T-cell (primary cell): ENCODE data around the gene PPP2R3B. TPM values are rescaled to one million over a fixed set of nuclear protein-coding genes. Genes with fewer than 3 reads are reported as not detected.
"Not testable (repeated sequence)": the region's sequence is repeated elsewhere in the genome, so short reads cannot be mapped to it uniquely, and the experiment has no call there.

Source experiments
- ATAC-seq, 4 experiments: fragments of 200-7000 bp in 3 of 4; fragments of 150-1000 bp in 1 of 4; cut with Tn5 transposase; replicated peaks in 1 of 4; 1 replicate in 3 of 4; 2 replicates in 1 of 4; pipeline ENCODE4 v1.10.0; 2021; ENCODE audit warnings: moderate library complexity in 3 of 4, mild to moderate bottlenecking in 2 of 4, moderate number of reproducible peaks in 1 of 4
- CTCF ChIA-PET, 2 donors: fragments of 300-600 bp; sonication (Branson Sonifier 250); formaldehyde crosslinking; loops; one replicate each; lab custom pipeline; 2022; ENCODE audit warnings: antibody characterized with exemption in 2 of 2; lab: Charles Lee
- POLR2A ChIA-PET, 2 donors: fragments of 300-600 bp; sonication (Branson Sonifier 250); formaldehyde crosslinking; loops; one replicate each; lab custom pipeline; 2022; ENCODE audit warnings: antibody characterized with exemption in 2 of 2; lab: Charles Lee
- DNase-seq, 35 experiments: peaks; one replicate each; pipeline versions ENCODE4 v3.0.0 to v3.0.0-alpha.2; 2013 to 2023
- H3K27ac ChIP-seq: one replicate; pipeline ENCODE4 v1.5.1; 2013; ENCODE audit warnings: low read length
- H3K27me3 ChIP-seq, 2 experiments: replicated peaks in 1 of 2; 1 replicate in 1 of 2; 2 replicates in 1 of 2; pipeline versions ENCODE4 v1.6.1 to v1.7.0; 2013; ENCODE audit warnings: low read length in 1 of 2, mixed read lengths in 1 of 2; ENCODE audit not compliant: control insufficient read depth in 2 of 2, insufficient read depth in 2 of 2; ENCODE audit errors: extremely low read depth in 1 of 2
- H3K36me3 ChIP-seq, 2 donors: 1 replicate in 1 of 2; 2 replicates in 1 of 2; pipeline versions ENCODE4 v1.6.1 to v1.7.0; 2013; ENCODE audit warnings: low read length in 1 of 2; ENCODE audit not compliant: control insufficient read depth in 2 of 2, insufficient read depth in 1 of 2; ENCODE audit errors: extremely low read depth in 1 of 2
- H3K4me1 ChIP-seq, 2 experiments: 1 replicate in 1 of 2; 2 replicates in 1 of 2; pipeline versions ENCODE4 v1.6.1 to v1.7.0; 2013; ENCODE audit warnings: low read length in 2 of 2, mixed read lengths in 1 of 2; ENCODE audit not compliant: insufficient read depth in 2 of 2, control insufficient read depth in 1 of 2; ENCODE audit errors: extremely low read depth in 1 of 2
- H3K4me3 ChIP-seq, 2 donors: 1 replicate in 1 of 2; 2 replicates in 1 of 2; pipeline versions ENCODE4 v1.5.1 to v1.7.0; 2013; ENCODE audit warnings: mild to moderate bottlenecking in 2 of 2, low read length in 1 of 2, moderate library complexity in 1 of 2; ENCODE audit not compliant: control insufficient read depth in 1 of 2; ENCODE audit errors: extremely low read depth in 1 of 2
- H3K9me3 ChIP-seq: 2 replicates; pipeline ENCODE4 v1.7.0; 2013
- H3K27ac Mint-ChIP-seq, 2 donors: one replicate each; pipeline ENCODE4 v1.8.0; 2020 to 2021; ENCODE audit warnings: mild to moderate bottlenecking in 2 of 2, mixed read lengths in 2 of 2
- H3K27me3 Mint-ChIP-seq, 2 donors: one replicate each; pipeline ENCODE4 v1.8.0; 2021 to 2022; ENCODE audit warnings: mixed read lengths in 2 of 2
- H3K36me3 Mint-ChIP-seq: one replicate; pipeline ENCODE4 v1.8.0; 2021; ENCODE audit warnings: mixed read lengths
- H3K4me1 Mint-ChIP-seq, 3 donors: one replicate each; pipeline ENCODE4 v1.8.0; 2020 to 2022; ENCODE audit warnings: mixed read lengths in 3 of 3, mild to moderate bottlenecking in 1 of 3
- H3K4me3 Mint-ChIP-seq, 3 donors: one replicate each; pipeline ENCODE4 v1.8.0; 2020 to 2022; ENCODE audit warnings: mild to moderate bottlenecking in 3 of 3, mixed read lengths in 3 of 3, moderate library complexity in 3 of 3
- H3K9me3 Mint-ChIP-seq, 3 donors: one replicate each; pipeline ENCODE4 v1.8.0; 2020 to 2022; ENCODE audit warnings: mixed read lengths in 3 of 3
- WGBS: methylation state at CpG from one replicate; pipeline ENCODE4 v1.1.5; 2013; ENCODE audit warnings: missing lambda C conversion rate; ENCODE audit not compliant: insufficient coverage; 5-methylcytosine and 5-hydroxymethylcytosine counted together
- total RNA-seq, 35 experiments: library from RNA in 6 of 35; stranded (reverse) in 6 of 35; fragments of 120-200 nt in 1 of 35; gene quantifications; one replicate each; pipeline versions ENCODE4 v1.2.1 to v1.2.4 and lab custom pipeline; 2013 to 2026

Gene PPP2R3B
- total RNA-seq, 5 donors from 2014 or later (not counting 1 experiment from before 2014, with no cell fraction given): 30.5 to 56.5 (median 46.6) TPM

DNA sequence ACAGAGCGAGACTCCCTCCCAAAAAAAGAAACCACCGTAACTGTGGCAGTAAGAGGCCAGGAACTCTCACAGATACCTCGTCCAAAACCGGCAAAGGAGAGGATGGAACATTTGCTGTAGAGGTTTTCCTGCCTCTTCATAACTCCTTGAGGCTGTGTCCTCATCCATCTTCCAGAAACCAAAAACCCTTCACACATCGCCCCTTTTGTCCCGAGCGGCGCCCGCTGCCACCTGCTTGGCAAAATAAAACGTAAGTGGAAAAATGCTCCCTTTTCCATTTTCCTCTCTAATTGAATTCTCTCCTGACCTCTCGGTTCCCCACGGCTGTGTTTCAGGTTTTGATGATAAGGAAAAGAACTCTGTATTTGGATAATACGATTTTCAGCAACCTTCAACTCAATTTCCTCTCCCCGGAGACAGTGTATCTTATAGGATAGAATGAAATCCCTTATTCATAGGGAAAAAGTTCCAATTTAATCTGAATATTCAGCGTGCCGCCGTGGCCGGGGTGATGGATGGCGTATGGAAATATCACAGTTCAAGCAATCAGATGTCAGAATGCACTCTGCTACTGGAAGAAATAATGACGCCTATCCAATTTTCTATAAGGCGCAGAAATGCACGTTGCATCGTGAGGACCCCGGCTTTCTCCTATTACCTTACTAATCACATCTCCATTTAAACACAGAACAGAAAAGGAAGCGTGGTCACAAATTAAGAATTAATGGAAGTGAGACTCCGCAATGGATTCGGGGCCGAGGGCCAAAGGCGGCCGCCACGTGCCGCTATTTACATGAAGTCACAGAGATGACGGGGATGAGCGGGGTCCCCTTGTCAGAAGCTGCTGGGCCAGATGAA lies 5.2 kb upstream of the PPP2R3B start:
- peaks cover 6 to 12% (median 8%) of the 10 kb centered on the region in 3 donors for H3K4me1 Mint-ChIP-seq
- H3K4me3 Mint-ChIP-seq: no peak overlapping the region
- Histone ChIP-seq H3K27me3 (no peaks in the 10 kb centered on the region), H3K9me3 (no peaks in the 10 kb centered on the region), H3K36me3 (no peaks in the 10 kb centered on the region), H3K4me1 (peaks cover 0 to 6% of the 10 kb centered on the region in 2 experiments), H3K27ac (no peak overlapping the region), H3K4me3 (no peak overlapping the region)
- no peaks in the 10 kb centered on the region for H3K27me3 Mint-ChIP-seq
- H3K36me3 Mint-ChIP-seq: no peaks in the 10 kb centered on the region
- H3K27ac Mint-ChIP-seq: no peak overlapping the region
- ChIA-PET POLR2A (no interaction called here), CTCF (no interaction called here)
- WGBS: 95% methylated on average over 10 of the region's 34 CpGs
- ATAC-seq: no peak
- DNase-seq: no peak
- no peaks in the 10 kb centered on the region for H3K9me3 Mint-ChIP-seq

DNA sequence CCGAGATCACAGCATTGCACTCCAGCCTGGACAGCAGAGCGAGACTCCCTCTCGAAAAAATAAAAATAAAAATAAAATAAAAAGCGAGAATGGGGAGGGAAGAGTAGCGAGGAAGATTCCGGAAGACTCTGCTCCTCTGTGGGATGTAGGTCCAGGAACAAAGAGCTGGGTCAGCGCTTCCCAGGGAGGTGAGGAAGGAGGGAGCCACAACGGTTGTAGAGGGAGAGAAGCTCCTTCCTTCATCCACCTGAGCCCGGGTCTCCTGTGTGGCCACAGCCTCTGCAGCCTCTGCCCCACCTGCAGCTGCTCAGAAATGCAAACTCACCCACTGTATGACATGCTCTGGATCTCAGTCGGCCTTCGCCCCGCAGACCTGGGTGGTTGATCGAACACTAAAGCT lies 3.8 kb upstream of the PPP2R3B start:
- ChIA-PET POLR2A (no interaction called here), CTCF (no interaction called here)
- WGBS: 97% methylated on average over 5 of the region's 13 CpGs
- no peaks in the 10 kb centered on the region for H3K9me3 ChIP-seq
- Mint-ChIP-seq H3K9me3 (no peaks in the 10 kb centered on the region), H3K27me3 (peaks cover 0 to 1% of the 10 kb centered on the region in 2 donors), H3K4me3 (no peak overlapping the region), H3K4me1 (peaks cover 8 to 13% (median 8%) of the 10 kb centered on the region in 3 donors), H3K36me3 (no peaks in the 10 kb centered on the region), H3K27ac (no peak overlapping the region)
- DNase-seq: no peak
- H3K27me3 ChIP-seq: no peaks in the 10 kb centered on the region
- no peak for ATAC-seq
- no peak overlapping the region for H3K27ac ChIP-seq
- peaks cover 2 to 14% of the 10 kb centered on the region in 2 experiments for H3K4me1 ChIP-seq
- no peak overlapping the region for H3K4me3 ChIP-seq
- H3K36me3 ChIP-seq: no peaks in the 10 kb centered on the region

DNA sequence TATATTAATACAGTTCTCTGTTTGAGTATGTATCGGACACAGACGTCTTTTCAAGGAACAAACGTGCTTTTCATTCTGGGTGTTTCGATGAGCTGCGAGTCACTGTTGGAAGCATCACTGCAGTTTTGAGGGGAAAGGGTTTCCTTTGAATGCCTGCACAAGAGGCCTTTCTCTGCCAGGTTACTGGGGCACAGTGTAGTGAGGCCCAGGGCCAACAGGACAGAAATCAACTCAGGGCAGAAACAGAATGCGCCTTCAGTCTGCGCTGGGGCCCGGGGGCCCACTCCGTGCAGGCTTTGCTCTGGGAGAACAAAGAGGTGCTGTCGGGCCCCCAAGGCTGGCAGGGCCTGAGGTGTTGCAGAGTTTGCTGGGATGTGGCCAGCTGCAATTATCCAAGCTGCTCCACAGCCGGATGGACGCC lies 2.3 kb upstream of the PPP2R3B start:
- Histone ChIP-seq H3K36me3 (no peaks in the 10 kb centered on the region), H3K9me3 (no peaks in the 10 kb centered on the region), H3K27me3 (no peaks in the 10 kb centered on the region), H3K4me1 (peaks cover 2 to 14% of the 10 kb centered on the region in 2 experiments), H3K27ac (no peak overlapping the region), H3K4me3 (no peak overlapping the region)
- POLR2A ChIA-PET: no interaction called here
- 94% methylated on average over 11 of the region's 12 CpGs for WGBS
- CTCF ChIA-PET: no interaction called here
- H3K27ac Mint-ChIP-seq: peak overlapping the region in 1 of 2 donors; percentile 76
- peaks cover 0 to 1% of the 10 kb centered on the region in 2 donors for H3K27me3 Mint-ChIP-seq
- no peaks in the 10 kb centered on the region for H3K9me3 Mint-ChIP-seq
- no peaks in the 10 kb centered on the region for H3K36me3 Mint-ChIP-seq
- no peak for ATAC-seq
- peaks cover 8 to 13% (median 8%) of the 10 kb centered on the region in 3 donors for H3K4me1 Mint-ChIP-seq
- no peak for DNase-seq
- no peak overlapping the region for H3K4me3 Mint-ChIP-seq

DNA sequence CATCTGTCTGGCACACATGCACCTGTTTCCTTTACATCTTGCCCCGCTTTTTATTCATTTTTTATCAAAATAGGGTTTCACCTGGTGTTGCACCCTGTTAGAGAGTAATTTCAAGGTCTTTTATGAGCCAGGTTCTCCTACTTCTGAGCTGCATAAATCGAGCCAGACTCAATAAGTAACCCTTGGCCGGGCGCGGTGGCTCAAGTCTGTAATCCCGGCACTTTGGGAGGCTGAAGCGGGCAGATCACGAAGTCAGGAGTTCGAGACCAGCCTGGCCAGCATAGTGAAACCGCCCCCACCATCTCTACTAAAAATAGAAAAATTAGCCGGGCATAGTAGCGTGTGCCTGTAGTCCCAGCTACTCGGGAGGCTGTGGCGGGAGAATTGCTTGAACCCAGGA lies 1.0 kb upstream of the PPP2R3B start:
- no peaks in the 10 kb centered on the region for H3K9me3 ChIP-seq
- WGBS: 83% methylated on average over 7 of the region's 14 CpGs
- DNase-seq (no peak), ATAC-seq (no peak)
- peaks cover 0 to 1% of the 10 kb centered on the region in 2 donors for H3K27me3 Mint-ChIP-seq
- POLR2A ChIA-PET: no interaction called here
- peak overlapping the region; percentile 95 to 98 for H3K27ac Mint-ChIP-seq
- no peaks in the 10 kb centered on the region for H3K27me3 ChIP-seq
- H3K4me3 Mint-ChIP-seq: peak overlapping the region; percentile 87 to 89 (median 88)
- no peaks in the 10 kb centered on the region for H3K36me3 ChIP-seq
- H3K9me3 Mint-ChIP-seq: no peaks in the 10 kb centered on the region
- peaks cover 8 to 13% (median 8%) of the 10 kb centered on the region in 3 donors for H3K4me1 Mint-ChIP-seq
- peaks cover 2 to 14% of the 10 kb centered on the region in 2 experiments for H3K4me1 ChIP-seq
- CTCF ChIA-PET: no interaction called here
- H3K27ac ChIP-seq: peak overlapping the region; percentile 99
- peak overlapping the region; percentile 25 to 95 for H3K4me3 ChIP-seq
- no peaks in the 10 kb centered on the region for H3K36me3 Mint-ChIP-seq

DNA sequence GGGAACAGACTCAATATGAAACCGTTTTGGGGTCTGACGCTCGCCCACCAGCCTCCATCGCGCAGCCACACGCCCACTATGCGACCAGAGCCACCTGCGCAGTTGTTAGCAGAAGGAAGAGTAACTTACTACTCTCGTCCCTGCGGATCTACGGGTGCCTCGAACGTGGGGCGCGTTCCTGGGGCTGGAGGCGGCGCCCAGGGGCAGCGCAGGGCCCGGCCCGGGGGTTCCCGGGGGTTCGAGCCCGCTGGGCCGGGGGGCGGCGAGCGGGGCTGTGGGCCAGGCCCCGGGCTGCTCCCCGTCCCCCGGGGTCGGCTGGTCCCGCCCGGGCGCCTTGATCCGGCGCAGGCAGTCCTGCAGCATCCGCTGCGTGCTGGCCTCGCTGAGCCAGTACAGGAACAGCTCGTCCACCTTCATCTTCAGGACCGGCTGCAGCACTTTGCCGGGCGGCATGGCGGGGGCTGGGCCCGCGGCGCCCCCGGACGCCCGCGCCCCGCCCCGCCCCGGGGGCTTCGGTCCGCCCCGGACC lies 404 bp downstream of the PPP2R3B start:
- Mint-ChIP-seq H3K4me1 (peaks cover 8 to 13% (median 8%) of the 10 kb centered on the region in 3 donors), H3K9me3 (no peaks in the 10 kb centered on the region), H3K27me3 (peaks cover 0 to 1% of the 10 kb centered on the region in 2 donors), H3K4me3 (peak overlapping the region; percentile 34 to 87 (median 65)), H3K27ac (no peak overlapping the region), H3K36me3 (no peaks in the 10 kb centered on the region)
- Histone ChIP-seq H3K9me3 (no peaks in the 10 kb centered on the region), H3K4me3 (peak overlapping the region; percentile 79 to 95), H3K36me3 (no peaks in the 10 kb centered on the region), H3K4me1 (peaks cover 2 to 14% of the 10 kb centered on the region in 2 experiments), H3K27me3 (no peaks in the 10 kb centered on the region), H3K27ac (no peak overlapping the region)
- ChIA-PET POLR2A (no interaction called here), CTCF (no interaction called here)
- ATAC-seq (peak in 1 of 4 experiments; percentile 38), DNase-seq (peak in 14 of 35 experiments; percentile 5 to 45 (median 16))
- 0% methylated on average over 49 of the region's 57 CpGs for WGBS

DNA sequence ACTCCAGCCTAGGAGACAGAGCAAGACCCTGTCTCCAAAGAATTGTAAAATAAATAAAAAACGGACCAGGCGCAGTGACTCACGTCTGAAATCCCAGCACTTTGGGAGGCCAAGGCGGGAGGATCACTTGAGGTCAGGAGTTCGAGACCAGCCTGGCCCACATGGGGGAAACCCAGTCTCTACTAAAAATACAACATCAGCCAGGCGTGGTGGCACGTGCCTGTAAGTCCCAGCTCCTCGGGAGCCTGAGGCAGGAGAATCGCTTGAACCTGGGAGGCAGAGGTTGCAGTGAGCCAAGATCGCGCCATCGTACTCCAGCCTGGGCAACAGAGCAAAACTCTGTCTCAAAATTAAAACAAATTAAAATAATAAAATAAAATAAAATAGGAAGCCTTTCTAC lies 971 bp downstream of the PPP2R3B start:
- H3K9me3 ChIP-seq, DNase-seq, ATAC-seq, H3K27me3 ChIP-seq, H3K36me3 ChIP-seq, H3K27me3 Mint-ChIP-seq, H3K36me3 Mint-ChIP-seq, POLR2A ChIA-PET, H3K27ac Mint-ChIP-seq, H3K9me3 Mint-ChIP-seq, H3K27ac ChIP-seq, CTCF ChIA-PET: not testable (repeated sequence)
- H3K4me1 ChIP-seq: peaks cover 2 to 14% of the 10 kb centered on the region in 2 experiments
- WGBS: 38% methylated on average over 8 of the region's 12 CpGs
- H3K4me3 Mint-ChIP-seq: peak overlapping the region; percentile 49 to 65 (median 56)
- H3K4me1 Mint-ChIP-seq: peaks cover 8 to 13% (median 8%) of the 10 kb centered on the region in 3 donors
- H3K4me3 ChIP-seq: peak overlapping the region in 1 of 2 donors; percentile 95
